Loucy (cell line): Measurements from ENCODE around the gene AVL9.

Experiments used
- H2AFZ ChIP-seq: fragments of 200-600 bp; sonication (generic); 2 replicates; pipeline ENCODE4 v1.6.0; 2016; ENCODE audit warnings: antibody characterized with exemption, mild to moderate bottlenecking, low read length, moderate library complexity
- H3F3A ChIP-seq: fragments of 200-600 bp; 2 replicates; pipeline ENCODE4 v1.6.0; 2016; ENCODE audit warnings: antibody characterized with exemption, low read depth, mild to moderate bottlenecking
- H3K27me3 ChIP-seq: fragments of 200-600 bp; sonication (generic); 2 replicates; pipeline ENCODE4 v1.6.1; 2014; ENCODE audit warnings: low read length, mild to moderate bottlenecking; ENCODE audit not compliant: insufficient read depth, poor library complexity, severe bottlenecking
- H3K36me3 ChIP-seq: fragments of 200-600 bp; sonication (generic); 2 replicates; pipeline ENCODE4 v1.6.1; 2016; ENCODE audit warnings: low read length; ENCODE audit not compliant: insufficient read depth
- H3K4me1 ChIP-seq: fragments of 200-600 bp; sonication (generic); 2 replicates; pipeline ENCODE4 v1.5.1; 2014; ENCODE audit warnings: low read length, mild to moderate bottlenecking; ENCODE audit not compliant: insufficient read depth, poor library complexity, severe bottlenecking
- H3K4me2 ChIP-seq: fragments of 200-600 bp; sonication (generic); 2 replicates; pipeline ENCODE4 v1.6.0; 2014; ENCODE audit warnings: antibody characterized with exemption, low read length, low read depth, mild to moderate bottlenecking; ENCODE audit not compliant: poor library complexity, severe bottlenecking
- H3K4me3 ChIP-seq: fragments of 200-600 bp; sonication (generic); 2 replicates; pipeline ENCODE4 v1.5.1; 2014; ENCODE audit warnings: low read length, mild to moderate bottlenecking, mixed read lengths; ENCODE audit not compliant: poor library complexity, severe bottlenecking
- H3K79me2 ChIP-seq: fragments of 200-600 bp; sonication (generic); 2 replicates; pipeline ENCODE4 v1.6.1; 2014; ENCODE audit warnings: low read length; ENCODE audit not compliant: insufficient read depth
- H3K9ac ChIP-seq: fragments of 200-600 bp; sonication (generic); 2 replicates; pipeline ENCODE4 v1.6.0; 2014; ENCODE audit warnings: mild to moderate bottlenecking, low read depth, low read length, moderate library complexity; ENCODE audit not compliant: poor library complexity, severe bottlenecking
- H3K9me2 ChIP-seq: fragments of 200-600 bp; sonication (generic); replicated peaks from 2 replicates; pipeline ENCODE4 v1.6.1; 2016; ENCODE audit warnings: low read depth, low read length, mixed read lengths
- H3K9me3 ChIP-seq: fragments of 200-600 bp; sonication (generic); 2 replicates; pipeline ENCODE4 v1.6.1; 2014; ENCODE audit warnings: mild to moderate bottlenecking, antibody characterized with exemption, low read length, low read depth; ENCODE audit not compliant: insufficient read depth
- H4K20me1 ChIP-seq: fragments of 200-600 bp; sonication (generic); 2 replicates; pipeline ENCODE4 v1.6.0; 2014; ENCODE audit warnings: antibody characterized with exemption, low read length, mild to moderate bottlenecking; ENCODE audit not compliant: insufficient read depth, poor library complexity, severe bottlenecking
- EZH2phosphoT487 ChIP-seq: fragments of 200-600 bp; IDR thresholded peaks from 2 replicates; pipeline ENCODE4 v1.6.1; 2018; ENCODE audit warnings: antibody characterized with exemption, mild to moderate bottlenecking, moderate library complexity, borderline replicate concordance
- TF ChIP-seq, protein P1 (sequence below): fragments of 200-600 bp; sonication (generic); conservative IDR thresholded peaks from 2 replicates; pipeline ENCODE4 v1.5.1; 2014; ENCODE audit warnings: mild to moderate bottlenecking, antibody characterized with exemption, low read length

AVL9 gene

DNA sequence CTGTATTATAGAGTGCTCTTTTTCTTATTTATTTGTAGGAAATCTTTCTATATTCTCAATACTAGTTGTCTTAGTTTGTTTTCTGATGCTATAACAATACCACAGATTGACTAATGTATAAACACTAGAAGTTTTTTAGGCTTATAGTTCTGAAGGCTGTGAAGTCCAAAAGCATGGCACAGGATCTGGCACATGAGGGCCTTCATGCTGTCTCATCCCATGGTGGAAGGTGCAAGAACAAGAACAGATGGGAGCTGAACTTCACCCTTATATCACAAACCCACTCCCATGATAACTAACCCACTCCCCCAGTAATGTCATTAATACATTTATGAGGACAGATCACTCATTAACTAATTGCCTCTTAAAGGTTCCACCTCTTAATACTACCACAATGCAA lies 109.7 kb downstream of the AVL9 start:
- Histone ChIP-seq H3K36me3 (no peaks in the 10 kb centered on the region), H3K9ac (no peak overlapping the region), H3F3A (no peaks in the 10 kb centered on the region), H4K20me1 (no peaks in the 10 kb centered on the region), H3K9me3 (no peaks in the 10 kb centered on the region), H3K4me1 (no peaks in the 10 kb centered on the region), H3K4me3 (no peak overlapping the region), H3K4me2 (no peak overlapping the region), H3K79me2 (no peaks in the 10 kb centered on the region), H3K27me3 (no peaks in the 10 kb centered on the region), H3K9me2 (no peaks in the 10 kb centered on the region), H2AFZ (no peak overlapping the region)
- TF ChIP-seq, protein P1, sequence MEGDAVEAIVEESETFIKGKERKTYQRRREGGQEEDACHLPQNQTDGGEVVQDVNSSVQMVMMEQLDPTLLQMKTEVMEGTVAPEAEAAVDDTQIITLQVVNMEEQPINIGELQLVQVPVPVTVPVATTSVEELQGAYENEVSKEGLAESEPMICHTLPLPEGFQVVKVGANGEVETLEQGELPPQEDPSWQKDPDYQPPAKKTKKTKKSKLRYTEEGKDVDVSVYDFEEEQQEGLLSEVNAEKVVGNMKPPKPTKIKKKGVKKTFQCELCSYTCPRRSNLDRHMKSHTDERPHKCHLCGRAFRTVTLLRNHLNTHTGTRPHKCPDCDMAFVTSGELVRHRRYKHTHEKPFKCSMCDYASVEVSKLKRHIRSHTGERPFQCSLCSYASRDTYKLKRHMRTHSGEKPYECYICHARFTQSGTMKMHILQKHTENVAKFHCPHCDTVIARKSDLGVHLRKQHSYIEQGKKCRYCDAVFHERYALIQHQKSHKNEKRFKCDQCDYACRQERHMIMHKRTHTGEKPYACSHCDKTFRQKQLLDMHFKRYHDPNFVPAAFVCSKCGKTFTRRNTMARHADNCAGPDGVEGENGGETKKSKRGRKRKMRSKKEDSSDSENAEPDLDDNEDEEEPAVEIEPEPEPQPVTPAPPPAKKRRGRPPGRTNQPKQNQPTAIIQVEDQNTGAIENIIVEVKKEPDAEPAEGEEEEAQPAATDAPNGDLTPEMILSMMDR, result no peak
- no peak for TF ChIP-seq EZH2phosphoT487

DNA sequence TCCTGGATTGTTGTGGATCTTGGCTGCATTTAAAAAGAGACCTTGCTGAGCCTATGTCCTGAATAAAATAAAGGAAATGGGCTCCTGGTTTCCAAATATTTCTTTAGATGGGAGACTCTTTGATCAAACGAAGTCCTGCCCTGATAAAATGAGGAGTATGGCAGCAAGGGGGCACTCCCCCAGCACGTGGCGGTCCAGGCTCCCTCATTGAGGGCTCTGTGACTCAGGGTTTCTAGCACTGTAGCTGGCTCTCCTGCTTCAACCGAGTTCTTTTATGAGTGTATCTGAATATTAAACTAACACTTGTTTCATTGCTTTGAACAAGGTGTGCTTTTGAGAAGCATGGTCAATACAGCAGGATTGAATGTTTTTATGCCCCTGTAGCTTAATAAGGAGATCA lies 114.2 kb downstream of the AVL9 start:
- TF ChIP-seq, protein P1, result no peak
- TF ChIP-seq EZH2phosphoT487, result no peak
- no peaks in the 10 kb centered on the region for H3K4me1 ChIP-seq
- H3K9ac ChIP-seq, result no peak overlapping the region
- H3K79me2 ChIP-seq, result no peaks in the 10 kb centered on the region
- no peaks in the 10 kb centered on the region for H3K36me3 ChIP-seq
- H3K4me2 ChIP-seq, result no peak overlapping the region
- H3F3A ChIP-seq, result no peaks in the 10 kb centered on the region
- no peaks in the 10 kb centered on the region for H3K9me3 ChIP-seq
- no peaks in the 10 kb centered on the region for H4K20me1 ChIP-seq
- no peak overlapping the region for H3K4me3 ChIP-seq
- no peak overlapping the region for H2AFZ ChIP-seq
- H3K27me3 ChIP-seq, result no peaks in the 10 kb centered on the region
- H3K9me2 ChIP-seq, result no peaks in the 10 kb centered on the region

DNA sequence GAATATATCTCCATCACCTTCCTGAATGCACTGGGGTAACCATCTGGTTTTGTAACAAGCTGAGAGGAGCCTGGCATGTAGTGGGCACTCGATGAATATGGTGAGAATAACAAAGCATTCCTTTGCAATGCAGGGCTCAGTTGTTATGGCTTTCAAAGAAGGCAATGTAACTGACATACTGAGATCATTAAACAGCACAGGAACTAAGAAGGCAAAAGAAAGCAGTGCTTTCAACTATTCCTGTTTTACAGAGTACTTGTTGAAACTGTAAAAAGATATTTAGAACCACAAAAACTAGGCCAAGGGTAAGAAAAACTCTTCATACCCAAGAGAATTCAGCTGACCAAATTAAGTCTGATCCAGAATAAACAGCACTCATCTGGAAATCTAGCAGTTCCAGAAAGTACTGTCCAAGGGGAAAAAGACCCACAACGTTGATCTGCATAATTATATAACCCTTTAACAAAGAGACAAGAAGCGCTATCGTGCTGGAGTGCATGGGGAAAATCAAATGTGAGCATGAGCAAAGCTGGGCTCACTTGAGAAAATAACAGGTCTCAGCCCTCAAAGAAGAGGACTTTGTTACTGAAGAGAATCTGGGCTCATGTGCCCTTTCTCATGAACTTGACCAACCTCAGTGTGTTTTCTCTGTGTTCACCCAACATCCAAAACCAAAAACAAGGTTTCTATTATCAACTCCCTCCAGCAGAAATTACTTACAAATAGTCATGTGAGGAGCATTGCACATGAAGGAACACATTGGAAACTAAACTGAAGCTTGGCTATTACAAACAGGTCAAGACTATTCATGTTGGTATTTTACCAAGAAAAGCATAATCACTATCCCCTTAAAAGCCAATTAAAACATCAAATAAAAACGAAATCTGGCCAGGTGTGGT lies 116.2 kb downstream of the AVL9 start:
- Histone ChIP-seq H3K4me2 (no peak overlapping the region), H3K9me2 (no peaks in the 10 kb centered on the region), H3K4me3 (no peak overlapping the region), H4K20me1 (no peaks in the 10 kb centered on the region), H3K36me3 (no peaks in the 10 kb centered on the region), H3K9me3 (no peaks in the 10 kb centered on the region), H3K79me2 (no peaks in the 10 kb centered on the region), H3K4me1 (no peaks in the 10 kb centered on the region), H2AFZ (no peak overlapping the region), H3K9ac (no peak overlapping the region), H3F3A (no peaks in the 10 kb centered on the region), H3K27me3 (no peaks in the 10 kb centered on the region)
- TF ChIP-seq, protein P1, result no peak
- no peak for TF ChIP-seq EZH2phosphoT487
